ENCODE results near the gene FIS1.

DNA sequence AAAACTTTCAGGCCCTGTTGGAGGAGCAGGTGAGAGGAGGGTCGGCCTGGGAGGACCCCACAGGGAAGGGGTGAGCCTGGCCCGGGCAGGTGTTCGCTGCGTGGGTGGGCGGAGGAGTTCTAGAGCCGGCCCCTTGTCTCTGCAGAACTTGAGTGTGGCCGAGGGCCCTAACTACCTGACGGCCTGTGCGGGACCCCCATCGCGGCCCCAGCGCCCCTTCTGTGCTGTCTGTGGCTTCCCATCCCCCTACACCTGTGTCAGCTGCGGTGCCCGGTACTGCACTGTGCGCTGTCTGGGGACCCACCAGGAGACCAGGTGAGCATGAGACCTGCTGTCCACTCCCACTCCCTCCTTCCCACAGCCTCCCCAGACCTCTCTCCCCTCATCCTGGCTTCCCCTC, 21.4 kb downstream of the FIS1 start:
- TF ChIP-seq EZH2 (IDR thresholded peaks at IDR 0.05) (no peak), YY1 (IDR thresholded peaks at IDR 0.05; ENCODE audit: extremely low read depth, insufficient replicate concordance, low read depth, low read length) (no peak), POLR2AphosphoS5 (IDR thresholded peaks at IDR 0.05; ENCODE audit: low read depth, low read length) (no peak), ATF3 (IDR thresholded peaks at IDR 0.05) (no peak), POLR2A (IDR thresholded peaks at IDR 0.05; ENCODE audit: borderline replicate concordance, extremely low read depth, insufficient read depth, insufficient read length) (no peak), FOSL1 (IDR thresholded peaks at IDR 0.05; ENCODE audit: low read depth) (no peak), JUND (IDR thresholded peaks at IDR 0.05) (no peak), ZBTB33 (IDR thresholded peaks at IDR 0.05; ENCODE audit: extremely low read depth, insufficient replicate concordance, low read length) (no peak), TCF7L2 (IDR thresholded peaks at IDR 0.05; ENCODE audit: borderline replicate concordance, extremely low read depth, insufficient read depth, insufficient read length) (no peak), RAD21 (IDR thresholded peaks at IDR 0.05; ENCODE audit: low read depth) (no peak)
- TF ChIP-seq, protein P1, sequence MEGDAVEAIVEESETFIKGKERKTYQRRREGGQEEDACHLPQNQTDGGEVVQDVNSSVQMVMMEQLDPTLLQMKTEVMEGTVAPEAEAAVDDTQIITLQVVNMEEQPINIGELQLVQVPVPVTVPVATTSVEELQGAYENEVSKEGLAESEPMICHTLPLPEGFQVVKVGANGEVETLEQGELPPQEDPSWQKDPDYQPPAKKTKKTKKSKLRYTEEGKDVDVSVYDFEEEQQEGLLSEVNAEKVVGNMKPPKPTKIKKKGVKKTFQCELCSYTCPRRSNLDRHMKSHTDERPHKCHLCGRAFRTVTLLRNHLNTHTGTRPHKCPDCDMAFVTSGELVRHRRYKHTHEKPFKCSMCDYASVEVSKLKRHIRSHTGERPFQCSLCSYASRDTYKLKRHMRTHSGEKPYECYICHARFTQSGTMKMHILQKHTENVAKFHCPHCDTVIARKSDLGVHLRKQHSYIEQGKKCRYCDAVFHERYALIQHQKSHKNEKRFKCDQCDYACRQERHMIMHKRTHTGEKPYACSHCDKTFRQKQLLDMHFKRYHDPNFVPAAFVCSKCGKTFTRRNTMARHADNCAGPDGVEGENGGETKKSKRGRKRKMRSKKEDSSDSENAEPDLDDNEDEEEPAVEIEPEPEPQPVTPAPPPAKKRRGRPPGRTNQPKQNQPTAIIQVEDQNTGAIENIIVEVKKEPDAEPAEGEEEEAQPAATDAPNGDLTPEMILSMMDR (IDR thresholded peaks at IDR 0.05 in 2 of 3, conservative IDR thresholded peaks at IDR 0.05 in 1 of 3; ENCODE audit: borderline replicate concordance in 1 of 3, insufficient read depth in 1 of 3, low read depth in 2 of 3, low read length in 2 of 3): no peak
- TF ChIP-seq, protein P2, sequence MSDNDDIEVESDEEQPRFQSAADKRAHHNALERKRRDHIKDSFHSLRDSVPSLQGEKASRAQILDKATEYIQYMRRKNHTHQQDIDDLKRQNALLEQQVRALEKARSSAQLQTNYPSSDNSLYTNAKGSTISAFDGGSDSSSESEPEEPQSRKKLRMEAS (IDR thresholded peaks at IDR 0.05): no peak
